Stimulated activated CD4-positive, alpha-beta T cell treated with anti-CD3 and anti-CD28 coated beads, Interleukin-2, amount 100 ng/mL, for 48 hours (primary cell): Measurements from ENCODE around the gene ADCY5.

Source experiments
- DNase-seq, 2 donors: peaks; one replicate each; pipeline ENCODE4 v3.0.0-alpha.2; 2020

The ADCY5 gene

GRCh38 chr3:123424999-123425712 is 23.7 kb downstream of the ADCY5 start:
- DNase-seq, result no peak

DNA sequence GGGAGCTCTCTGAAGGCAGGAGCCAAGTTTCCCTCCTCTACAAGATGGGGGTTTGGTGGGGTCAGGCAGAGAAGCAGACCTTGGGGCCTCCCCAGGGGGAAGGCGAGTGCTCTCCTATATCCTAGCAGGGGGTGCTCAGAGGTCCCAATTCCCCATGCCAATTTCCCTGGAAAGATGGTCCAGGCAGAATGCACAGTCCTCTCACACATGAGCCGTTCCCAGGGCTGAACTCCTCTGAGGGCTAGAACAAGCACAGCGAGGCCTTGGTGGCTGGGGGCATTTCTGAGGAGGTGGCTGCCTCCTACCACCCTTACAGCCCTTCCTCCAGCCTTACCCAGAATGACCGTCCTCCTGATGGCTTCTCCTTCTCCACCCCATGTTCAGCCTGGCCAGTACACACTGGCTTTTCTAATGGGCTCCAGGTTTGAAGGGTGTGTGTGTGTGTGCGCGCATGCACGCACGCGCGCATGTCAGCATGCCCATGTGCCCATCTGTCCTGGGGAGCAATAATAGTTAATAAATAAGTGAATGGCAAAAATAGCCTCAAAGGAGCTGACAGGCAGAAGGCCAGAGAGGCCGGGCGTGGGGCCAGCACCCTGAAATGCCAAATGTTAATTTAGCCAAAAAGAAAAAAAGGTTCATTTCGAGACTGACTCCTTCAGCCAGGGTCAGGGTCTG is 24.4 kb downstream of the ADCY5 start:
- no peak for DNase-seq

DNA sequence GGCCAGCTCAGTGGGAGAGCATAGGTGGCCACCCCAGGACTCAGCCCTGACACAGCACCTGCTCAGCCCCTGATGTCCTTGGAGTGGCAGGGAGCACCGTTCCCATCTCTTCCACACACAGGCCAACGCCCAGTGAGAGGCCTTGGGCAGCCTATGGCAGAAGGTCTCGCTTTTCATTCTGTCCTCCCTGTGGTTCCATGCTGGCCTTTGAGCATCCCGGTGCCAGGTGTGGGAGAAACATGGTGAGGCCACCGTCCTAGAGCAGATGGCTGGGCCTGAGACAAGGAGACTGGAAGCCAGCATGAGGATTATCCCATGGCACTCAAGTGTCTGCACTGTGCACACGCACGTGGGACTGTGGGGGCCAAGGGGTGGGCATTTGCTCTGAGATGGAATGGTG is 25.1 kb downstream of the ADCY5 start:
- no peak for DNase-seq

DNA sequence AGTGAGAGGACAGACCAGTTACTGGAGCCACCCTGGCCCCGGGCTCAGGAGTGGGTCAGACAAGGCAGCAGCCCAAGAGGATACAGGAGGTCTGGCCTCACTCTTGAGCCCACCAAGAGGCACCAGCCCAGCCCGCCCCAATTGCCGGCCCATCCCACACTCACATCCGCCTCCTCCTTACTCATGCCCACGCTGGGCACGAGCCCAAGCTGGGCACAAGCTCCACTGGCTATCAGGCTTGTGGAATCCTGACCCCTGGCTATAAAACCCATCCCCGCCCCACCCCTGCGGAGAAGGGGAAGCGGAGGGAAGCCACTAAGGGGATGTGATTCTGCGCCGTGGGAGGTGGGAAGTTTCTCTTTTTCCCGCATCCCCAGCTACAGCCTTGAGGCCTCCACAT is 25.9 kb downstream of the ADCY5 start:
- DNase-seq, result no peak

DNA sequence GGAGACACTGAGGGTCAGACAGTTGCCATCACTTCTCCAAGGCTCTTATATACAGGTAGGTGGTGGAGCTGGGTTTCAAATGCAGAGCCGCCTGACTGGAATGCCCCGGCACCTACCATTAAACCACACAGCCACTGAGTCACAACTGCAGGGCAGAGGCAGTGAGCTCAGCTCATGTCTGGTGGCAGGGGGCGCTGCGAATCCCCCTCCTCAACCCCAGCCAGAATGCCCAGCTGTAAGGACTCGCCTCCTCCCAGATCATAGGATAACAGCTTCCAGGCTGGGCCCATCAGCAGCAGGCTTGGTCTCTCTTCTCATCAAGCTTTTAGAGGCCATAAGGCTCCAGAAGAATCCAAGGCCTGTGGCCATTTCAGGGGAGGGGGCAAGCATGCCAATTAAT is 26.4 kb downstream of the ADCY5 start:
- no peak for DNase-seq

GRCh38 chr3:123421353-123422174 is 27.3 kb downstream of the ADCY5 start:
- DNase-seq, result no peak

- DNase-seq, result no peak
These were observed 28.4 kb downstream of the ADCY5 start for GRCh38 chr3:123420416-123420968.

DNA sequence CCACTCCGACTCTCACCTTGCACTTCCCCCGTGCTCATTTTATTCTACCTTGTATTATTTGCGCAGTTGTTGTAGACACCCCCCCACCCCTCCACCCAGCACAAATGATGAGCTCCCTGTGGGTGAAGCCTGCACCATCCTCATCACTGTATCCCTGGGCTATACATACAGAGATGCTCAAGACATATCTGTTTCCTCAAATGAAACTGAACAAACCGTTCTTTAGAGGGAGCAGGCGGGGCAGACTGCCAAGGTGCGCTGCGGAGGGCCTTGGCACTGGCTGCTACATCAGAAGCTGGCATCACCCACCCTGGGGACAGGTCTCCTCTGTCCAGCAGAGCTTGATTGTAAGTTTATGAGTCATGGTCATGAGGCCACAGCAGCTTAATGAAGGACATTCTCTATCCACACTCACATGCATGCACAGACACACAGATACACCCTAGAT is 29.0 kb downstream of the ADCY5 start:
- DNase-seq, result no peak

DNA sequence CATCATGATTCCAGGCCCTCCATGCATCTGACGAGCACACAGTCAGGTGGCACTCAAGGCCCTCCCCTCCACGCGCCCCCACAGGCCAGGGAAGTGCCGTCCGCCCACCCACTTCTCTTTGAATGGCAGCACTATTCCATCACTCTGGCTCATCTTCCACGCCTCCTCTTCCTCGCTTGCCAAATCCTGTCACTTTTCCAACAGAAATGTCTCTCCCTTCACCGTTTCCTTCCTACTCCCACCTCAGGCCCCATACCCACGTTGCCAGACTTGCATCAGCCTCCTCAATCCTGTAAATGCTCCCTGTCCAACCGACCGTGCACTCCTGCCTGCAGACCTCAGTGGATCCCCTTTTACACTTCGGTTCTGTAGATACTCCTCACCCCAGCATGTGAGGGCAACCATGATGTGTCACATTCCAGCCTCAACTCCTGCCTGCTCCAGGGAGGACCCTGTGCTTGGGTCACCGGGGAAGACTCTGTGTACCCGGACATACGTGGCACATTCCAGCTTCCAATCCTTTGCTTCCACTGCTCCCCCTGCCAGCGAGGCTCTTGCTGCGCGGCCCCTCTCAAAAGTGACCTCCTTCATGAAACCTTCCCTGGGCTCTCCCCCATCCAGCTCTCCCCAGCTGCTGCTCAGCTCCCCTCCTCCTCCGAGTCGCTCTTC is 29.6 kb downstream of the ADCY5 start:
- no peak for DNase-seq

DNA sequence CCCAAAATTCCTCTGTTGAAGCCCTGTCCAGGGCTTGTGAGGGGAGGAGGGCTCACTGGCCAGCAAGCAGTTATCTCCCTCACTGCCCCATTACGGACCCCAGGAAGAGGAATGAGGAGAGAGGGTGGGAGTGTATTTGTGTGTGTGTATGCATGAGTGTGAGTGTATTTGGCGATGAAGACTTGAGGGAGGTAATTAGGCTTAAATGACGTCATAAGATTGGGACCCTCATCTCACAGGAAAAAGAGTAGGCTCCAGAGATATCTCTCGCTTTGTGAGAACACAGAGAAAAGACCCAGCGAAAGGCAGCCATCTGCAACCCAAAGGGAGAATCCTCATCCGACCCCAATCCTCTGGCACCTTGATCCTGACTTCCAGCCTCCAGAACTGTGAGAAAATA is 32.2 kb downstream of the ADCY5 start:
- no peak for DNase-seq

- DNase-seq, result no peak
These were observed 32.7 kb downstream of the ADCY5 start for GRCh38 chr3:123416173-123416572.

DNA sequence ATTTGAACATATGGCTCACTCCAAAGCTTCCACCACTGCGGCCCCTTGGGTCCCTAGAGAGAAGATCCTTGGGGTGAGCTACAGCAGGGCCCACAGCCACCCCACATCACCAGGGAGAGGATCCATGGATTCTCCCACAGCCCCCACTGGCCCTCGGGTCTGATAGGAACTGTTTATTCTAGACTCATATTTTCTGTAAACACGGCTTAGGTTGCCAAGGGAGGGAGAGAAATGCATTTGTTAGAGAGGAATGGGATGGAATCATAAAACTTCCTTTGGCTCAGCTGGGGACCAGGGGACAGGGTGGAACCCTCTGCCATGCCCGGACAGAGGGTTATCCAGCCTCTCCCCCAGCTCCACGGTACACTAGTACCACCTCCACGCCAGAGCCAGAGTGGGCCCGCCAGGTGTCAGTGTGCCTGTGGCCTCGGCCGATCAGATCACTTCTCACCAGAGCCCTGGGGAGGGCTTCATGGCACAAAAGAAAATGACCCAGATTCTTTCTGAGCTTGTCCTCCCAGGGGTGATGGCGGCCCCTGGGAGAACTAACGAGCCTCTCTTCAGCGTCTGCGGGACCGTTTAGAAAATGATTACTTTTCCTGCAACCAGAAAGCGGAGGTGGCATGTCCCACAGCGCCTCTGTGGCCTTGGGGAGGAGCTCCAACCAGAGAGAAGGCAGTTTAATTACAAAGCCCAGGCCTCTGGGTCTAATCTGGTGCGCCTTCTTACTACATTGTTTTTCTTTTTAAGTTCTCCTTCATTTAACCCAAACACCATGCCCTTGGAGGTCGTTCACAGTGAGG is 33.7 kb downstream of the ADCY5 start:
- DNase-seq, result no peak

GRCh38 chr3:123412811-123413604 is 35.9 kb downstream of the ADCY5 start:
- no peak for DNase-seq

DNA sequence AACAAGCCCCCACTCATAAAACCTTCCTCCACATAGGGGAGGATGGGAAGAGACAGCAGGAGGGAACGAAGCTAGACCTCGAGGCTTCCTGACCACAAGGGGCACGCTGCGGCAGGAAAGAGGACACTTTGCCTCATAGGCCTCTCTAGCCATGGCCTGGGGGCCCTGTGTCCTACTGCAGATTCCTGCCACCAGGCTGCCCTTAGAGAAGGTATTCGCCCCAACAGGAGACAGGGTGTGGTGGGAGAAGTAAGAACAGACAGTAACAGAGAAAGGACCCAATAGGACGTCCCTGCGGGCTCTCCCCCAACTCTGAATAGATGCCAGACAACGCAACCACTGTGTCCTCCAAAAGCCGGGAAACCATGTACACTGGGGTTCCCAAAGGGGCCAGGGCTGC is 36.8 kb downstream of the ADCY5 start:
- no peak for DNase-seq

DNA sequence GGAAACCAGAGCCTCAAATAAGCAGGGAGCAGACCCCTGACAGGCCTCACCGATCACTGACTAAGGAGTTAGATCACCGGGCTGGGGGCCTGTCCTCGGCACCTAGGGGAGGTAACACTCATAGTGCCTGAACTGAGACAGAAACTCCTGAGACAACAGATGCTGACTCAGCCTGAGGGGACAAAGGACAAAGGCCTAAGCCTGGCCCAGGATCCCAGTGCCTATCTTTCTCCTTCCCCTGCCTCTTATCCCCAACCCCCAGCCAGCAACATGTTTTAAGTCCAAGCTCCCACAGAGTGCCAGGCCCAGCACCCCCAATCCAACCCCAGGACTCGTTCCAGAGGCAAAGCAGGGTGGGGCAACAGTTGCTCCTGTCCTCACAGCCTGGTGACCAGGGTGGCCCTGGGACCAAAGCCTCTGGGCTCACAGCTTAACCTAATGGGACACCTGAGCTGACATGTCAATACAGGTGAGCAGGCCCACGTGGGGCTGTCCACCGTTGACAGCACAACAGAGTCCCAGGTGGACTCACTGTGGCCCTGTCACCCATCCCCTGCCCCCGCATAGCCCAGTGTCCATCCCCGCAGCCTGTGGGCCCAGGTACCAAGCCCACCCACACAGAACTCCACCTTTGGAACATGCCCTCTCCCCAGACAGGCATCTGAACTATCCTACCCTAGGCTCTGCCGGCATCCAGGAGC is 37.4 kb downstream of the ADCY5 start:
- no peak for DNase-seq

GRCh38 chr3:123410149-123410515 is 38.8 kb downstream of the ADCY5 start:
- DNase-seq, result no peak

DNA sequence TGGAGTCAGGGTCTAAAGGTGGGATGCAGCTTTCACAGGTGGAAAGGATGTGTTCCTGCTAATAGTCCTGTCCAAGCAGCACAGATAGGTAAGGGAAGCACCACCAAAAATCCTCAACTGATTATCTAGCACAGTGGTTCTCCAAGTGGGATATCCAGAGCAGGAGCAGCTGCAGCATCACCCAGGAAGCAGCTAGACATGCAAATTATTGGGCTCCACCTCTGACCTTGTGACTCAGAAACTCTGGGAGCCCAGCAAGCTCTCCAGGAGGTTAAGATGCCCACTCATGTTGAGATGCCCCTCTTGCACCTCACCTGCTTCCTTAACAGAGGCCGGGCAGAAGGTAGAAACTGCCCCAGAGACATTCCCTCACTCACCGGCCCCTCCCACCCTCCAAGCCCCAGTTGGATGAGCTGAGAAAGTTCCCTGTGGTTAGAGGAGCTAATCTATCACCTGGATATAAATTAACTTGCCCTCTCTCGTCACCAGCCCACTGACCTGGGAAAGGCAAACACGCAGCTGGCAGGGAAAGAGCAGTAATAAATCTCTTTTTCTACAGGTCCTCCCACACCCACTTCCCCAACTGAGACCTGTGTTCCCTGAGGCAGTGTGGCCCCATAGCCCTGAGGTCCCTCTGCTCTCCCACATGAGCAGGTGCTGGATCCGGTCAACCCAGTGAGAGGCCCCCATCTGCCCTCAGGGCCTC is 39.3 kb downstream of the ADCY5 start:
- DNase-seq, result no peak

- DNase-seq, result no peak
These were observed 42.3 kb downstream of the ADCY5 start for GRCh38 chr3:123406598-123406997.

GRCh38 chr3:123405936-123406510 is 42.9 kb downstream of the ADCY5 start:
- DNase-seq, result no peak

DNA sequence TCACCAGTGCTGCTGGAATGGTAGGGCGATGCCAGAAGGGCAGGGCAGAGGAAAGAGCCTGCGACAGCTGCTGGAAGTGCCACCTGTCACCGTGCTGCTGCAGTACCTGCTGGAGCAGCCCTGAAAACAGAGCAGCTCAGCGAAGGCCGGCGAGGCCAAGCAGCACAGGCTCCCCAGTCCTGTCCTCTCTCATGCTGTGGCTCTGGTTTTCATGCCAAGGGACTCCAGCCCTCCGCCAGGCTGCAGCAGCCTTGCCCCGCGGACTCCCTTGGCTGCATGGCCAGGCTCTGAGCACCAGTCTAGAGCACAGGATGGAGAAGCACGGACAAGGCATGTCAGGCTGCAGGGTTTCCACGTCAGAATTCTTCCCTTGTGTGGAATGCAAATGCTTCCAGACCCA is 43.9 kb downstream of the ADCY5 start:
- no peak for DNase-seq
